Upper lobe of left lung (tissue), 6 donors: ENCODE data around the gene LEMD2. TPM values are rescaled to one million over a fixed set of nuclear protein-coding genes. Genes with fewer than 3 reads are reported as not detected.

Source experiments
- ATAC-seq, 2 donors: fragments of 200-7000 bp; cut with Tn5 transposase; one replicate each; pipeline ENCODE4 v1.9.1; 2022; ENCODE audit warnings: mild to moderate bottlenecking in 2 of 2, moderate library complexity in 2 of 2; ENCODE audit not compliant: low FRiP score in 2 of 2
- DNase-seq, 2 donors: peaks; one replicate each; pipeline ENCODE4 v3.0.0-alpha.2; 2019 to 2020
- H3K27ac ChIP-seq, 4 donors: fragments of 200-600 bp; sonication (generic); one replicate each; pipeline ENCODE4 v1.5.1; 2016 to 2019
- H3K27me3 ChIP-seq, 4 donors: fragments of 200-600 bp; sonication (generic); one replicate each; pipeline ENCODE4 v1.5.1; 2017 to 2019
- H3K36me3 ChIP-seq, 4 donors: fragments of 200-600 bp; sonication (generic); one replicate each; pipeline ENCODE4 v1.5.1; 2016 to 2019
- H3K4me1 ChIP-seq, 4 donors: fragments of 200-600 bp; sonication (generic); one replicate each; pipeline ENCODE4 v1.5.1; 2018 to 2019
- H3K4me3 ChIP-seq, 4 donors: fragments of 200-600 bp; sonication (generic); one replicate each; pipeline ENCODE4 v1.5.1; 2017 to 2019; ENCODE audit warnings: mild to moderate bottlenecking in 2 of 4, moderate library complexity in 1 of 4
- H3K9me3 ChIP-seq, 4 donors: fragments of 200-600 bp; sonication (generic); one replicate each; pipeline ENCODE4 v1.5.1; 2018 to 2019
- CTCF ChIP-seq, 6 experiments: fragments of 450-650 bp in 4 of 6; fragments of 200-600 bp in 2 of 6; sonication (generic) in 2 of 6; IDR thresholded peaks; one replicate each; pipeline ENCODE4 v1.5.1; 2016 to 2019; ENCODE audit warnings: antibody characterized with exemption in 6 of 6
- EP300 ChIP-seq, 4 donors: sonication (generic); formaldehyde crosslinking; IDR thresholded peaks; one replicate each; pipeline ENCODE4 v1.5.1; 2017; ENCODE audit warnings: antibody characterized with exemption in 4 of 4, control low read depth in 2 of 4
- POLR2A ChIP-seq, 4 donors: fragments of 450-650 bp; IDR thresholded peaks; one replicate each; pipeline ENCODE4 v1.5.1; 2016 to 2017; ENCODE audit warnings: antibody characterized with exemption in 4 of 4, mild to moderate bottlenecking in 2 of 4
- POLR2AphosphoS5 ChIP-seq, 2 donors: sonication (generic); formaldehyde crosslinking; IDR thresholded peaks; one replicate each; pipeline ENCODE4 v1.5.1; 2017; ENCODE audit warnings: antibody characterized with exemption in 2 of 2
- WGBS, 2 donors: methylation state at CpG; one replicate each; pipeline ENCODE4 v1.1.5; 2017 to 2018; 5-methylcytosine and 5-hydroxymethylcytosine counted together
- total RNA-seq, 6 donors: library from RNA; depleted of rRNA in 4 of 6; stranded (reverse); fragments of >200 nt in 4 of 6; gene quantifications; one replicate each; pipeline versions ENCODE4 v1.1.0 to v1.2.1, GENCODE V29; 2016 to 2021
- donor health status: DM: no; HTN: no; CAD: no; lungs with moderate emphysema.
- donor health status: DM: no; HTN: yes; CAD: no; lungs with severe emphysema.

Gene LEMD2
- total RNA-seq, 6 donors from 2014 or later: 51.1 to 118 (median 66.2) TPM

- 41 to 48% methylated on average over 7 to 14 of the region's 14 CpGs for WGBS, 2 donors
- Histone ChIP-seq H3K4me3 (no peak overlapping the region), H3K4me1 (no peaks in the 10 kb centered on the region), H3K27me3 (no peaks in the 10 kb centered on the region), H3K36me3 (no peaks in the 10 kb centered on the region), H3K9me3 (no peaks in the 10 kb centered on the region), H3K27ac (no peak overlapping the region)
- TF ChIP-seq POLR2AphosphoS5 (IDR thresholded peaks at IDR 0.05): no peak
- no peak for TF ChIP-seq EP300 (IDR thresholded peaks at IDR 0.05)
- TF ChIP-seq CTCF (IDR thresholded peaks at IDR 0.05): no peak
- TF ChIP-seq POLR2A (IDR thresholded peaks at IDR 0.05): no peak
- no peak for DNase-seq
- no peak for ATAC-seq
Observed at GRCh38 chr6:33794910-33795623, 6.1 kb upstream of the LEMD2 start.

- H3K27me3 ChIP-seq: no peaks in the 10 kb centered on the region
- TF ChIP-seq CTCF (IDR thresholded peaks at IDR 0.05) (no peak), EP300 (IDR thresholded peaks at IDR 0.05) (no peak), POLR2A (IDR thresholded peaks at IDR 0.05) (no peak), POLR2AphosphoS5 (IDR thresholded peaks at IDR 0.05) (no peak)
- 49 to 73% methylated on average over 10 of the region's 10 CpGs for WGBS, 2 donors
- no peak overlapping the region for H3K27ac ChIP-seq
- DNase-seq (no peak), ATAC-seq (no peak)
- H3K36me3 ChIP-seq: no peaks in the 10 kb centered on the region
- H3K9me3 ChIP-seq: no peaks in the 10 kb centered on the region
- H3K4me3 ChIP-seq: no peak overlapping the region
- H3K4me1 ChIP-seq: peaks cover 0 to 8% (median 3%) of the 10 kb centered on the region in 4 donors
Observed at GRCh38 chr6:33792981-33793380, 4.1 kb upstream of the LEMD2 start.

- ATAC-seq: no peak
- Histone ChIP-seq H3K36me3 (peaks cover 0 to 4% (median 0%) of the 10 kb centered on the region in 4 donors), H3K4me1 (peaks cover 13 to 22% (median 16%) of the 10 kb centered on the region in 4 donors), H3K4me3 (no peak overlapping the region), H3K9me3 (no peaks in the 10 kb centered on the region), H3K27ac (no peak overlapping the region), H3K27me3 (no peaks in the 10 kb centered on the region)
- no peak for DNase-seq
- TF ChIP-seq CTCF (IDR thresholded peaks at IDR 0.05): no peak
- no peak for TF ChIP-seq EP300 (IDR thresholded peaks at IDR 0.05)
- no peak for TF ChIP-seq POLR2AphosphoS5 (IDR thresholded peaks at IDR 0.05)
- no peak for TF ChIP-seq POLR2A (IDR thresholded peaks at IDR 0.05)
- WGBS, 2 donors: 73 to 83% methylated on average over 7 of the region's 7 CpGs
Observed at GRCh38 chr6:33791620-33792019, 2.7 kb upstream of the LEMD2 start.

GRCh38 chr6:33790910-33791309, 2.0 kb upstream of the LEMD2 start:
- no peaks in the 10 kb centered on the region for H3K9me3 ChIP-seq
- H3K36me3 ChIP-seq: peaks cover 0 to 8% (median 0%) of the 10 kb centered on the region in 4 donors
- TF ChIP-seq CTCF (IDR thresholded peaks at IDR 0.05) (no peak), EP300 (IDR thresholded peaks at IDR 0.05) (no peak), POLR2A (IDR thresholded peaks at IDR 0.05) (no peak), POLR2AphosphoS5 (IDR thresholded peaks at IDR 0.05) (no peak)
- 87 to 93% methylated on average over 3 to 5 of the region's 5 CpGs for WGBS, 2 donors
- ATAC-seq (no peak), DNase-seq (no peak)
- no peaks in the 10 kb centered on the region for H3K27me3 ChIP-seq
- peaks cover 20 to 29% (median 23%) of the 10 kb centered on the region in 4 donors for H3K4me1 ChIP-seq
- no peak overlapping the region for H3K4me3 ChIP-seq
- H3K27ac ChIP-seq: no peak overlapping the region

- ATAC-seq: no peak
- 82 to 87% methylated on average over 2 of the region's 2 CpGs for WGBS, 2 donors
Observed at GRCh38 chr6:33790379-33790778, 1.4 kb upstream of the LEMD2 start.

More at GRCh38 chr6:33790379-33790778, 1.4 kb upstream of the LEMD2 start:
- Histone ChIP-seq H3K4me1 (peaks cover 25 to 34% (median 29%) of the 10 kb centered on the region in 4 donors), H3K9me3 (no peaks in the 10 kb centered on the region), H3K4me3 (no peak overlapping the region), H3K36me3 (peaks cover 0 to 10% (median under 1%) of the 10 kb centered on the region in 4 donors), H3K27me3 (no peaks in the 10 kb centered on the region), H3K27ac (no peak overlapping the region)
- DNase-seq: no peak
- no peak for TF ChIP-seq EP300 (IDR thresholded peaks at IDR 0.05)
- TF ChIP-seq POLR2A (IDR thresholded peaks at IDR 0.05): no peak
- no peak for TF ChIP-seq CTCF (IDR thresholded peaks at IDR 0.05)
- no peak for TF ChIP-seq POLR2AphosphoS5 (IDR thresholded peaks at IDR 0.05)
